ENCODE measurements around the gene CNOT4. TPM values are rescaled to one million over a fixed set of nuclear protein-coding genes. Genes with fewer than 3 reads are reported as not detected.

Gene CNOT4
- total and polyA plus RNA-seq, 10 of the 15 experiments (the other 5 are each of a cell fraction or from before 2014, with no cell fraction given): 9.4 to 29.6 (median 16.6) TPM

GRCh38 chr7:135501402-135501801 is 8.5 kb downstream of the CNOT4 start:
- Histone ChIP-seq H3K79me2 (ENCODE audit: control insufficient read depth, insufficient read depth, low read length) (peaks cover 87% of the 10 kb centered on the region), H2AFZ (ENCODE audit: control insufficient read depth, low read depth, low read length) (no peak overlapping the region), H3K4me2 (ENCODE audit: control insufficient read depth, insufficient read depth) (no peak overlapping the region), H3K27ac (ENCODE audit: control insufficient read depth, insufficient read depth) (no peak overlapping the region), H3K9ac (ENCODE audit: control insufficient read depth, insufficient read depth, low read length) (no peak overlapping the region), H3K4me1 (ENCODE audit: control insufficient read depth, insufficient read depth, low read length) (no peaks in the 10 kb centered on the region), H3K36me3 (ENCODE audit: control insufficient read depth in 2 of 2, insufficient read depth in 2 of 2, low read length in 1 of 2) (peaks cover 0 to 5% of the 10 kb centered on the region in 2 experiments; a peak in 1 of 4 replicates), H3K4me3 (no peak overlapping the region), H3K27me3 (replicated peaks in 1 of 2; ENCODE audit: control insufficient read depth in 2 of 2, insufficient read depth in 2 of 2, low read length in 1 of 2) (no peaks in the 10 kb centered on the region), H4K20me1 (ENCODE audit: control insufficient read depth, insufficient read depth) (no peaks in the 10 kb centered on the region), H3K9me3 (replicated peaks; ENCODE audit: control insufficient read depth, insufficient read depth, low read length) (peaks cover 2% of the 10 kb centered on the region; the same call in 2 of the 3 replicates)
- DNase-seq (ENCODE audit: low read depth, low spot score) (no peak), ATAC-seq (peak; percentile 35), FAIRE-seq (no peak)
- POLR2A ChIA-PET: interaction anchor here (1.1 kb wide), 1 partner anchor 79 kb away, joined by 3 read pairs; no protein-coding TSS in a partner anchor
- TF ChIP-seq E4F1 (IDR thresholded peaks at IDR 0.05; ENCODE audit: borderline replicate concordance, partially characterized antibody): no peak
- TF ChIP-seq TAF1 (IDR thresholded peaks at IDR 0.05; ENCODE audit: borderline replicate concordance, low read depth, low read length): no peak
- no peak for TF ChIP-seq NFIC (IDR thresholded peaks at IDR 0.05; ENCODE audit: low read depth, low read length)
- peak in 1 of 3 experiments; percentile 17; a peak in 1 of 6 replicates for TF ChIP-seq CTCF (IDR thresholded peaks at IDR 0.05 in 2 of 3, conservative IDR thresholded peaks at IDR 0.05 in 1 of 3; ENCODE audit: control insufficient read depth in 2 of 3, extremely low read depth in 1 of 3, insufficient read depth in 1 of 3, low read depth in 3 of 3, low read length in 3 of 3)
- TF ChIP-seq RAD21 (IDR thresholded peaks at IDR 0.05; ENCODE audit: insufficient read depth, low read depth, low read length): 0 out of 2 replicates have a peak, but pooled peaks have one; percentile 5
- no peak for TF ChIP-seq ZNF384 (IDR thresholded peaks at IDR 0.05; ENCODE audit: borderline replicate concordance, low read depth, low read length)
- TF ChIP-seq POLR2AphosphoS5 (IDR thresholded peaks at IDR 0.05; ENCODE audit: low read length): no peak
- intact Hi-C loops (cut with micrococcal nuclease; ENCODE audit: unreplicated experiment) (loop anchor here (10.0 kb wide), 1 partner anchor 473 kb away; the partner anchor contains the start of gene MTPN), in situ Hi-C loops (cut with MboI) (no loop called here)
- WGBS (ENCODE audit: insufficient coverage, insufficient replicate concordance, low lambda C conversion rate, missing lambda C conversion rate): 91% methylated on average over 2 of the region's 2 CpGs
- TSS peak; percentile 36 for BruUV-seq (replicated peaks)
- CTCF ChIA-PET: interaction anchor here (1.0 to 1.2 kb wide), 2 partner anchors 220 to 227 kb away, joined by 3 to 4 read pairs; no protein-coding TSS in a partner anchor
- RAD21 ChIA-PET (ENCODE audit: unreplicated experiment): interaction anchor here (1.3 kb wide), 1 partner anchor 227 kb away, joined by 6 read pairs; no protein-coding TSS in a partner anchor
- SMC1A ChIA-PET (ENCODE audit: uncharacterized antibody, unreplicated experiment): interaction anchor here (0.9 to 2.5 kb wide), 3 partner anchors 18 to 86 kb away, joined by 3 to 10 read pairs (median 3); no protein-coding TSS in a partner anchor

Data from GM12878 (cell line).